ENCODE results near the gene TGFBR2. TPM values are rescaled to one million over a fixed set of nuclear protein-coding genes. Genes with fewer than 3 reads are reported as not detected.

The TGFBR2 gene
- total and polyA plus RNA-seq, 2 donors, result 128 to 161 TPM

DNA sequence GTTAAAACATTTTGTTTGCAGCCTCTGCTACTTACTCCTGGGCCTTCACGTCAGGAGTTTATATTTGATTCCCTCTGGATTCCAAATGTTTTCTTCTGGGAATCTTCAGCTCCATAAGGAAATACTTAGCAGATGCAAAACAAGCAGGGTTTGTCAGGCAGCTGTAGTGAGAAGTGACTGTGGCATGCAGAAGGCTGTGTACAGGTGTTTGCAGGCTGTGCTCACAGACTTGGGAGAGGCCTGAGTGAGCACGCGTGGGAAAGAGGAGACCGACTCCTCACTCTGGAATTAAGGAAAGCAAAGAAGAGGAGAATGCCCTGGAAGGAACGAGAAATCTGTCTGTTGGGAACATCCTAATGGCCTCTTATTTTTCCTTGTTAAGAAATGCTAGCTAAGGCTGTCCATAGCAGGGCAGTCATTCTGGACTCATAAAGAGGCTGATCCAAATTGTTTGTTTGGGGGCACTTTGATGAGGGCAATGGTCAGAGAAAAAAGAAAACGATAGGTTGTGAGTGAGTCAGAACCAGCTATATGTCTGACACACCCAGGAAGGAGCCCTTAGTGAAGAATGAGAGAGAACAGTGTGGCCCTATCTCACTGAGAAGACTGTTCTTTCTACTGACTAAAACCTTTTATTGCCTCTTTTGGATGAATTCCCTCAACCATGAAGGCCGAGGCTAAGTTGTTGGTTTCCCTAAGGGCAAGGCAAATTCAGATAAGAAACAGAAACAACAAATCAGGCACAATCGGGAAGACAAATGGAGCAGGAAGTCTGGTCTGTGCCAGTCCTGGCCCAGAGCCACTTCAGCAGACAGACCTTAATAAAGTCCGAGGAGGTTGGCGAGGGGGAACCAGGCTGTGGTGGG is 82.6 kb downstream of the TGFBR2 start:
- Histone ChIP-seq H3K4me3 (ENCODE audit: low read depth, low read length) (no peak overlapping the region), H3K27ac (ENCODE audit: low read depth) (peak overlapping the region; percentile 63), H3K36me3 (ENCODE audit: insufficient read depth) (no peaks in the 10 kb centered on the region), H3K4me1 (ENCODE audit: insufficient read depth) (peaks cover 7% of the 10 kb centered on the region)
- peak; percentile 59 for DNase-seq (ENCODE audit: extremely low spot score)
- 29% methylated on average over 10 of the region's 10 CpGs for WGBS

DNA sequence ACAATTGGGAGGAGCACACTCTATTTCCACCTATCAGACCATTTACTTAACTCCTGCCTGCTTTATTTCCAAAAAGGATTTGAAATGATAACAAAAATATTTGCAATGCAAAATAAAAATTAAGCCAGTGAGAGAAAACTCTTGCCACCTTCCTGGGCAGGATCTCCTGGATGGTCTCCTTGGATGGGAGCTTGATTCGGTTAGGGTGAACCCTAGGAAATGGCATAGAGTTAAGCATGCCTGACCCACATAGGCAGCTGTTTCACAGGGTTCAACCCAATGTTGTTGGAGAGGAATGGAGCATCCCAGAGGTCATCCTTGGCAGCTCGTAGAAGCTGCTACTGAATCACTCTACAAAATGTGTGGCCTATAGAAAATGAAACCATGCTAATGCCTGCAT is 83.8 kb downstream of the TGFBR2 start:
- H3K4me1 ChIP-seq (ENCODE audit: insufficient read depth), result peaks cover 7% of the 10 kb centered on the region
- H3K36me3 ChIP-seq (ENCODE audit: insufficient read depth), result no peaks in the 10 kb centered on the region
- no peak overlapping the region for H3K4me3 ChIP-seq (ENCODE audit: low read depth, low read length)
- 86% methylated on average over 2 of the region's 2 CpGs for WGBS
- DNase-seq (ENCODE audit: extremely low spot score), result no peak
- no peak overlapping the region for H3K27ac ChIP-seq (ENCODE audit: low read depth)

GRCh38 chr3:30691249-30691880 is 85.0 kb downstream of the TGFBR2 start:
- H3K27ac ChIP-seq (ENCODE audit: low read depth), result no peak overlapping the region
- H3K4me1 ChIP-seq (ENCODE audit: insufficient read depth), result peaks cover 7% of the 10 kb centered on the region
- H3K4me3 ChIP-seq (ENCODE audit: low read depth, low read length), result no peak overlapping the region
- WGBS, result 48% methylated on average over 10 of the region's 10 CpGs
- no peak for DNase-seq (ENCODE audit: extremely low spot score)
- no peaks in the 10 kb centered on the region for H3K36me3 ChIP-seq (ENCODE audit: insufficient read depth)

GRCh38 chr3:30691944-30692343 is 85.5 kb downstream of the TGFBR2 start:
- peaks cover 7% of the 10 kb centered on the region for H3K4me1 ChIP-seq (ENCODE audit: insufficient read depth)
- H3K36me3 ChIP-seq (ENCODE audit: insufficient read depth), result no peaks in the 10 kb centered on the region
- no peak for DNase-seq (ENCODE audit: extremely low spot score)
- H3K4me3 ChIP-seq (ENCODE audit: low read depth, low read length), result no peak overlapping the region
- H3K27ac ChIP-seq (ENCODE audit: low read depth), result no peak overlapping the region
- WGBS, result 92% methylated on average over 1 of the region's 1 CpG

GRCh38 chr3:30692498-30693130 is 86.2 kb downstream of the TGFBR2 start:
- H3K4me1 ChIP-seq (ENCODE audit: insufficient read depth), result peaks cover 7% of the 10 kb centered on the region
- no peaks in the 10 kb centered on the region for H3K36me3 ChIP-seq (ENCODE audit: insufficient read depth)
- WGBS, result 78% methylated on average over 3 of the region's 3 CpGs
- H3K27ac ChIP-seq (ENCODE audit: low read depth), result no peak overlapping the region
- no peak overlapping the region for H3K4me3 ChIP-seq (ENCODE audit: low read depth, low read length)
- no peak for DNase-seq (ENCODE audit: extremely low spot score)

GRCh38 chr3:30693470-30694120 is 87.2 kb downstream of the TGFBR2 start:
- DNase-seq (ENCODE audit: extremely low spot score), result peak; percentile 25
- 8% methylated on average over 2 of the region's 2 CpGs for WGBS
- H3K36me3 ChIP-seq (ENCODE audit: insufficient read depth), result no peaks in the 10 kb centered on the region
- no peak overlapping the region for H3K27ac ChIP-seq (ENCODE audit: low read depth)
- H3K4me3 ChIP-seq (ENCODE audit: low read depth, low read length), result no peak overlapping the region
- peaks cover 5% of the 10 kb centered on the region for H3K4me1 ChIP-seq (ENCODE audit: insufficient read depth)

- H3K4me3 ChIP-seq (ENCODE audit: low read depth, low read length), result no peak overlapping the region
- peaks cover under 1% of the 10 kb centered on the region for H3K4me1 ChIP-seq (ENCODE audit: insufficient read depth)
- WGBS, result 73% methylated on average over 3 of the region's 3 CpGs
- H3K36me3 ChIP-seq (ENCODE audit: insufficient read depth), result no peaks in the 10 kb centered on the region
- no peak overlapping the region for H3K27ac ChIP-seq (ENCODE audit: low read depth)
- DNase-seq (ENCODE audit: extremely low spot score), result no peak
Observed at GRCh38 chr3:30694148-30694547, 87.7 kb downstream of the TGFBR2 start.

DNA sequence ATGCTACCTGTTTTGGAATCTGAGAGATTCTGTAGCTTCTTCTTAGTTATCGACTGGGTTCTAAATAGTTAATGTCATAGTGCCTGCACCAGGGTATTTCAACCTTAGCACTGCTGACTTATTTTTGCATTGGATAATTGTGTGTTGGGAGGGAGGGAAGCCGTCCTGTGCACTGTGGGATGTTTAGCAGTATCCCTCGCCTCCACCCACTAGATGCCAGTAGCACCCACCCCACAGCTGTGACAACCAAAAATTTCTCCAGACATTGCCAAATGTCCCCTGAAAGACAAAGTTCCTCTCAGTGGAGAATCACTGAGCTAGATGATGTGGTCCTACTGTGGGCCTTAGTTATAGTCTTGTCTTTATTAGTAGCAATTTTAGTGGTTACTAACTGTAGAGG is 88.3 kb downstream of the TGFBR2 start:
- no peak for DNase-seq (ENCODE audit: extremely low spot score)
- Histone ChIP-seq H3K27ac (ENCODE audit: low read depth) (no peak overlapping the region), H3K4me1 (ENCODE audit: insufficient read depth) (peaks cover 2% of the 10 kb centered on the region), H3K36me3 (ENCODE audit: insufficient read depth) (no peaks in the 10 kb centered on the region), H3K4me3 (ENCODE audit: low read depth, low read length) (no peak overlapping the region)
- 93% methylated on average over 3 of the region's 3 CpGs for WGBS

- WGBS, result 92% methylated on average over 6 of the region's 6 CpGs
- Histone ChIP-seq H3K27ac (ENCODE audit: low read depth) (no peak overlapping the region), H3K36me3 (ENCODE audit: insufficient read depth) (no peaks in the 10 kb centered on the region), H3K4me3 (ENCODE audit: low read depth, low read length) (no peak overlapping the region), H3K4me1 (ENCODE audit: insufficient read depth) (peaks cover 2% of the 10 kb centered on the region)
- DNase-seq (ENCODE audit: extremely low spot score), result no peak
Observed at GRCh38 chr3:30695302-30696061, 89.1 kb downstream of the TGFBR2 start.

- peaks cover 2% of the 10 kb centered on the region for H3K4me1 ChIP-seq (ENCODE audit: insufficient read depth)
- no peak overlapping the region for H3K27ac ChIP-seq (ENCODE audit: low read depth)
- no peak overlapping the region for H3K4me3 ChIP-seq (ENCODE audit: low read depth, low read length)
- DNase-seq (ENCODE audit: extremely low spot score), result no peak
- WGBS, result 36% methylated on average over 3 of the region's 3 CpGs
- no peaks in the 10 kb centered on the region for H3K36me3 ChIP-seq (ENCODE audit: insufficient read depth)
Observed at GRCh38 chr3:30696403-30696819, 90.0 kb downstream of the TGFBR2 start.

- H3K36me3 ChIP-seq (ENCODE audit: insufficient read depth), result no peaks in the 10 kb centered on the region
- no peak overlapping the region for H3K4me3 ChIP-seq (ENCODE audit: low read depth, low read length)
- WGBS, result 89% methylated on average over 2 of the region's 2 CpGs
- DNase-seq (ENCODE audit: extremely low spot score), result no peak
- H3K27ac ChIP-seq (ENCODE audit: low read depth), result no peak overlapping the region
- peaks cover 2% of the 10 kb centered on the region for H3K4me1 ChIP-seq (ENCODE audit: insufficient read depth)
Observed at GRCh38 chr3:30696896-30697295, 90.5 kb downstream of the TGFBR2 start.

DNA sequence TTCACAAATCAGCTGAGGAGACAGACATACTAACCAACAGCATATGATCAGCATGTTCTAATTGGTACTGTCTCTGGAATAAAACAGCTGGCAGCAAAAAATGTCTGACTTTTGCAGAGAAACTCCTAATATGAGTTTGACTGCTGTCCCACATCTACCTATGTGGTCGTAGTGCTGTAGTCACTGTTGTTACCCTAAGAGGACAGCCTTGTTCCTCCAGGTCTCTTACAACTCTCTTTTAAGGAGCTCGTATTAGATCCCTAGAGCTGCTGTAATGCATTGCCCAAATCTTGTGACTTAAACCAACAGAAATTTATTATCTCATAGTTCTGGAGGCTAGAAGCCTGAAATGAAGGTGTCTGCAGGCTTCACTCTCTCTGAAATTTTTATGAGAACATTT is 92.1 kb downstream of the TGFBR2 start:
- no peak for DNase-seq (ENCODE audit: extremely low spot score)
- 72% methylated on average over 2 of the region's 2 CpGs for WGBS
- peaks cover 2% of the 10 kb centered on the region for H3K4me1 ChIP-seq (ENCODE audit: insufficient read depth)
- H3K4me3 ChIP-seq (ENCODE audit: low read depth, low read length), result no peak overlapping the region
- no peak overlapping the region for H3K27ac ChIP-seq (ENCODE audit: low read depth)
- H3K36me3 ChIP-seq (ENCODE audit: insufficient read depth), result no peaks in the 10 kb centered on the region

- H3K27ac ChIP-seq (ENCODE audit: low read depth), result no peak overlapping the region
- 92% methylated on average over 4 of the region's 4 CpGs for WGBS
- DNase-seq (ENCODE audit: extremely low spot score), result no peak
- peaks cover 2% of the 10 kb centered on the region for H3K4me1 ChIP-seq (ENCODE audit: insufficient read depth)
- H3K36me3 ChIP-seq (ENCODE audit: insufficient read depth), result no peaks in the 10 kb centered on the region
- no peak overlapping the region for H3K4me3 ChIP-seq (ENCODE audit: low read depth, low read length)
Observed at GRCh38 chr3:30699927-30700326, 93.5 kb downstream of the TGFBR2 start.
